Measurements from ENCODE around the gene WNT5A.

- no peak for TF ChIP-seq EZH2 (IDR thresholded peaks at IDR 0.05; ENCODE audit: insufficient read depth, poor library complexity, severe bottlenecking)
- TF ChIP-seq EZH2phosphoT487 (IDR thresholded peaks at IDR 0.05; ENCODE audit: insufficient read depth, low read depth): no peak
Measured at GRCh38 chr3:55511895-55512570, 24.9 kb upstream of the WNT5A start.

All from GM23248 (cell line).